H1 (cell line): Measurements from ENCODE around the gene ADD3. TPM values are rescaled to one million over a fixed set of nuclear protein-coding genes. Genes with fewer than 3 reads are reported as not detected.

Experiments
- CTCF ChIA-PET: fragments of 300-600 bp; sonication (Branson Sonifier 250); formaldehyde crosslinking; loops from one replicate; lab custom pipeline; 2021; ENCODE audit not compliant: partially characterized antibody; lab: Charles Lee
- POLR2A ChIA-PET: fragments of 300-600 bp; sonication (Branson Sonifier 250); formaldehyde crosslinking; loops from one replicate; lab custom pipeline; 2021; ENCODE audit warnings: inconsistent platforms; ENCODE audit not compliant: partially characterized antibody; lab: Charles Lee
- DNase-seq, 2 experiments: peaks; one replicate each; pipeline versions ENCODE4 v3.0.0 to v3.0.0-alpha.2; 2010 to 2022; ENCODE audit warnings: low spot score in 2 of 2, low read depth in 1 of 2, mixed read lengths in 1 of 2
- FAIRE-seq: peaks from 2 replicates; lab custom pipeline; 2011; peaks lifted over from hg19 to GRCh38; lab: Jason Lieb, UNC
- H2AFZ ChIP-seq: 2 replicates; pipeline ENCODE4 v1.8.1; 2012; ENCODE audit warnings: low read length, inconsistent platforms
- H2AK5ac ChIP-seq: 2 replicates; pipeline ENCODE4 v1.6.1; 2013; ENCODE audit warnings: low read depth, low read length
- H2BK120ac ChIP-seq: replicated peaks from 2 replicates; pipeline ENCODE3; 2013; ENCODE audit warnings: low read depth, low read length, inconsistent platforms
- H2BK12ac ChIP-seq: 2 replicates; pipeline ENCODE4 v1.6.1; 2013; ENCODE audit warnings: low read depth, low read length
- H2BK15ac ChIP-seq: 2 replicates; pipeline ENCODE4 v1.6.1; 2013; ENCODE audit warnings: low read length
- H2BK20ac ChIP-seq: 2 replicates; pipeline ENCODE4 v1.6.1; 2013; ENCODE audit warnings: low read length
- H2BK5ac ChIP-seq: 2 replicates; pipeline ENCODE4 v1.6.1; 2013; ENCODE audit warnings: low read depth, low read length
- H3K14ac ChIP-seq: 2 replicates; pipeline ENCODE4 v1.6.1; 2013; ENCODE audit warnings: inconsistent platforms; ENCODE audit not compliant: insufficient read length
- H3K18ac ChIP-seq: 2 replicates; pipeline ENCODE4 v1.6.1; 2013; ENCODE audit warnings: low read length; ENCODE audit errors: extremely low read depth
- H3K23ac ChIP-seq: 2 replicates; pipeline ENCODE4 v1.6.1; 2013; ENCODE audit warnings: inconsistent platforms; ENCODE audit not compliant: insufficient read length
- H3K23me2 ChIP-seq: 2 replicates; pipeline ENCODE4 v1.6.1; 2013; ENCODE audit warnings: low read depth, low read length
- H3K27ac ChIP-seq: 2 replicates; pipeline ENCODE4 v1.6.1; 2011; ENCODE audit warnings: low read depth, low read length, inconsistent platforms
- H3K27me3 ChIP-seq, 4 experiments: replicated peaks in 1 of 4; 1 replicate in 1 of 4; 2 replicates in 3 of 4; pipeline versions ENCODE4 v1.6.1 to v1.8.1; 2011 to 2013; ENCODE audit warnings: low read length in 3 of 4, mild to moderate bottlenecking in 3 of 4, inconsistent platforms in 2 of 4, mixed read lengths in 2 of 4, moderate library complexity in 1 of 4; ENCODE audit not compliant: control insufficient read depth in 3 of 4, insufficient read depth in 3 of 4; ENCODE audit errors: extremely low read depth in 1 of 4
- H3K36me3 ChIP-seq, 4 experiments: 2 replicates each; pipeline versions ENCODE4 v1.6.1 to v1.8.1; 2011 to 2013; ENCODE audit warnings: mild to moderate bottlenecking in 4 of 4, low read length in 3 of 4, moderate library complexity in 2 of 4, control low read depth in 1 of 4, inconsistent platforms in 1 of 4; ENCODE audit not compliant: insufficient read depth in 4 of 4, control insufficient read depth in 2 of 4
- H3K4ac ChIP-seq: replicated peaks from 2 replicates; pipeline ENCODE3; 2013; ENCODE audit warnings: low read length, low read depth, mixed read lengths, inconsistent platforms; ENCODE audit not compliant: insufficient read length
- H3K4me1 ChIP-seq, 4 experiments: replicated peaks in 1 of 4; 1 replicate in 1 of 4; 2 replicates in 3 of 4; pipeline versions ENCODE4 v1.6.1 to v1.8.1; 2011 to 2013; ENCODE audit warnings: low read length in 3 of 4, inconsistent platforms in 2 of 4, mixed read lengths in 1 of 4; ENCODE audit not compliant: insufficient read depth in 4 of 4, control insufficient read depth in 3 of 4
- H3K4me2 ChIP-seq, 2 experiments: 2 replicates each; pipeline versions ENCODE4 v1.6.1 to v1.8.1; 2011 to 2013; ENCODE audit warnings: low read depth in 2 of 2, low read length in 2 of 2, control low read depth in 1 of 2, inconsistent platforms in 1 of 2, mild to moderate bottlenecking in 1 of 2; ENCODE audit not compliant: insufficient read depth in 1 of 2
- H3K4me3 ChIP-seq, 4 experiments: fragments of 200-600, 300-600 bp in 1 of 4; sonication (generic), shearing (Covaris generic), sonication (Bioruptor Twin) in 1 of 4; 2 replicates each; pipeline versions ENCODE4 v1.5.1 to v1.8.1; 2011 to 2016; ENCODE audit warnings: low read length in 4 of 4, low read depth in 3 of 4, control low read depth in 2 of 4, inconsistent platforms in 2 of 4, mild to moderate bottlenecking in 2 of 4, mixed read lengths in 1 of 4, moderate library complexity in 1 of 4; ENCODE audit not compliant: insufficient read depth in 2 of 4; ENCODE audit errors: extremely low read depth in 1 of 4
- H3K56ac ChIP-seq: replicated peaks from 2 replicates; pipeline ENCODE3; 2013; ENCODE audit warnings: low read depth, mild to moderate bottlenecking, mixed read lengths, low read length, inconsistent platforms; ENCODE audit not compliant: insufficient read length
- H3K79me1 ChIP-seq: 2 replicates; pipeline ENCODE4 v1.6.1; 2013; ENCODE audit warnings: low read depth, low read length, control low read depth
- H3K79me2 ChIP-seq, 2 experiments: 2 replicates each; pipeline versions ENCODE4 v1.6.1 to v1.8.1; 2012 to 2013; ENCODE audit warnings: low read length in 2 of 2, mild to moderate bottlenecking in 2 of 2, inconsistent platforms in 1 of 2; ENCODE audit not compliant: insufficient read depth in 2 of 2, control insufficient read depth in 1 of 2
- H3K9ac ChIP-seq, 4 experiments: replicated peaks in 1 of 4; 1 replicate in 1 of 4; 2 replicates in 3 of 4; pipeline versions ENCODE4 v1.6.1 to v1.8.1; 2011 to 2013; ENCODE audit warnings: low read depth in 3 of 4, low read length in 3 of 4, control low read depth in 2 of 4, mild to moderate bottlenecking in 2 of 4, moderate library complexity in 2 of 4, inconsistent platforms in 1 of 4; ENCODE audit errors: extremely low read depth in 1 of 4
- H3K9me3 ChIP-seq, 2 experiments: 2 replicates each; pipeline versions ENCODE4 v1.6.1 to v1.8.1; 2012 to 2013; ENCODE audit warnings: mild to moderate bottlenecking in 2 of 2, moderate library complexity in 2 of 2, control low read depth in 1 of 2, inconsistent platforms in 1 of 2, low read depth in 1 of 2, low read length in 1 of 2, mixed read lengths in 1 of 2; ENCODE audit not compliant: insufficient read depth in 2 of 2
- H4K20me1 ChIP-seq, 2 experiments: replicated peaks in 1 of 2; 2 replicates each; pipeline versions ENCODE3 to v1.8.1; 2011 to 2013; ENCODE audit warnings: inconsistent platforms in 2 of 2, low read length in 2 of 2, mild to moderate bottlenecking in 1 of 2; ENCODE audit not compliant: insufficient read depth in 2 of 2, control insufficient read depth in 1 of 2
- H4K5ac ChIP-seq: 2 replicates; pipeline ENCODE4 v1.6.1; 2013; ENCODE audit warnings: low read length, low read depth, mixed read lengths, inconsistent platforms; ENCODE audit not compliant: insufficient read length
- H4K8ac ChIP-seq: 2 replicates; pipeline ENCODE4 v1.8.0; 2013; ENCODE audit warnings: mild to moderate bottlenecking, moderate library complexity, low read length, inconsistent platforms; ENCODE audit not compliant: insufficient read depth; ENCODE audit errors: extremely low read depth
- H4K91ac ChIP-seq: replicated peaks from 2 replicates; pipeline ENCODE3; 2013; ENCODE audit warnings: low read length, mixed read lengths, inconsistent platforms; ENCODE audit not compliant: insufficient read length
- ASH2L ChIP-seq: fragments of 200-600, 300-600 bp; sonication (generic); IDR thresholded peaks from one replicate; pipeline ENCODE4 v1.7.1; 2017; ENCODE audit warnings: low read length
- BACH1 ChIP-seq: IDR thresholded peaks from 2 replicates; pipeline ENCODE4 v1.6.1; 2012; ENCODE audit warnings: low read length, improper control_type of control experiment
- BRCA1 ChIP-seq: IDR thresholded peaks from 2 replicates; pipeline ENCODE4 v1.6.1; 2012; ENCODE audit warnings: low read depth, low read length, improper control_type of control experiment
- EGR1 ChIP-seq: IDR thresholded peaks from 2 replicates; pipeline ENCODE4 v1.6.1; 2011; ENCODE audit warnings: low read depth, low read length, borderline replicate concordance
- HDAC2 ChIP-seq, 2 experiments: fragments of 300-600 bp in 1 of 2; sonication (generic) in 1 of 2; IDR thresholded peaks; 2 replicates each; pipeline ENCODE4 v1.6.1; 2011 to 2012; ENCODE audit warnings: low read depth in 2 of 2, low read length in 2 of 2, mild to moderate bottlenecking in 2 of 2, moderate library complexity in 2 of 2, borderline replicate concordance in 1 of 2, inconsistent platforms in 1 of 2
- HDAC6 ChIP-seq: IDR thresholded peaks from one replicate; pipeline ENCODE4 v1.7.1; 2012; ENCODE audit warnings: low read depth, mild to moderate bottlenecking, inconsistent platforms, low read length, moderate library complexity
- JUN ChIP-seq: IDR thresholded peaks from 2 replicates; pipeline ENCODE4 v1.6.1; 2011; ENCODE audit warnings: low read depth, mild to moderate bottlenecking, improper control_type of control experiment, low read length
- MAX ChIP-seq: IDR thresholded peaks from 2 replicates; pipeline ENCODE4 v1.6.1; 2012; ENCODE audit warnings: inconsistent platforms
- PHF8 ChIP-seq: fragments of 200-600 bp; sonication (generic); conservative IDR thresholded peaks from 2 replicates; pipeline ENCODE4 v1.7.1; 2012; ENCODE audit warnings: low read depth, mild to moderate bottlenecking, inconsistent platforms, low read length, moderate library complexity
- RNF2 ChIP-seq: fragments of 200-900, 300-1000 bp; sonication (generic); IDR thresholded peaks from 2 replicates; pipeline ENCODE4 v1.7.1; 2016; ENCODE audit warnings: borderline replicate concordance, low read depth, mild to moderate bottlenecking, antibody characterized with exemption, low read length; ENCODE audit not compliant: poor library complexity, severe bottlenecking; ENCODE audit errors: missing control alignments
- RXRA ChIP-seq: IDR thresholded peaks from 2 replicates; pipeline ENCODE4 v1.6.1; 2011; ENCODE audit warnings: low read depth, mild to moderate bottlenecking, low read length, moderate library complexity; ENCODE audit not compliant: insufficient read depth
- SRF ChIP-seq: IDR thresholded peaks from 2 replicates; pipeline ENCODE4 v1.6.1; 2011; ENCODE audit warnings: mild to moderate bottlenecking, low read depth, low read length, moderate library complexity
- TAF1 ChIP-seq: IDR thresholded peaks from 2 replicates; pipeline ENCODE4 v1.6.1; 2011; ENCODE audit warnings: mild to moderate bottlenecking, low read depth, low read length
- ZNF274 ChIP-seq: IDR thresholded peaks from 2 replicates; pipeline ENCODE4 v1.7.0; 2012; ENCODE audit warnings: low read length, borderline replicate concordance; ENCODE audit errors: extremely low read depth
- WGBS, 2 experiments: shearing (Covaris generic) in 1 of 2; methylation state at CpG; one replicate each; pipeline versions ENCODE4 v1.1.6 to v1.1.7; 2013 to 2015; ENCODE audit warnings: low lambda C conversion rate in 2 of 2, mixed read lengths in 2 of 2, inconsistent platforms in 1 of 2, low coverage in 1 of 2, missing lambda C conversion rate in 1 of 2; ENCODE audit not compliant: insufficient replicate concordance in 2 of 2, insufficient coverage in 1 of 2, insufficient read length in 1 of 2; ENCODE audit errors: extremely low coverage in 1 of 2, missing lambda C conversion rate in 1 of 2; 5-methylcytosine and 5-hydroxymethylcytosine counted together
- polyA plus RNA-seq, 7 experiments: library from polyadenylated mRNA; depleted of rRNA in 3 of 7; stranded (reverse) in 5 of 7; unstranded in 2 of 7; fragments of >200 nt in 5 of 7; fragments of 200-250 nt in 2 of 7; gene quantifications; 1 replicate in 5 of 7; 2 replicates in 1 of 7; 4 replicates in 1 of 7; pipeline versions ENCODE4 v1.2.1 to v1.2.3, GENCODE V29; 2011 to 2013; ENCODE audit warnings: missing spikeins in 2 of 7, mixed read lengths in 2 of 7
- total RNA-seq: library from RNA; stranded (reverse); fragmentation: NEBNext Ultra II Directional; extraction: Animal tissue kit (Norgen Biotek cat#: 25700); gene quantifications from 2 replicates; pipeline ENCODE4 v1.2.1, GENCODE V29; 2021

The ADD3 gene
- total and polyA plus RNA-seq, 2 of the 8 experiments (the other 6 are each of a cell fraction or from before 2014, with no cell fraction given) = 44.7 to 85.6 TPM

DNA sequence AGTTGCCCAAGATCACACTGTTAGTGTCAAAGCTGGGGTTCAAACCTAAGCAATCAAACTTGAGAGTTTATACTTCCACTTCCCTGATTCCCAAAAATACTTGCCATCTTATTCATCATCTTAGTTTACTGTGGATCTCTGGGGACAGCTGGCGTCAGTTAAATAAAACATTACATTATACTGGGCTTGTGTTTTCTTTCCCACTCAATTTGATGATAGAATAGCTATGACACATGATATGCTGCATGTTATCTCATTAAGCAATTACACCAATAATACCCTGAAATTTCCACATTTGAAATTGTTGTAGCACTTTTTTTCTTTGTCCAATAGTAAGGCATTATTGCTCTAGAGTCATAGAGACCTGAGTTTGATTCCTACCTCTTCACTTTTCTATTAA is 136.7 kb downstream of the ADD3 start:
- Histone ChIP-seq H3K79me1 (no peaks in the 10 kb centered on the region), H3K9me3 (no peaks in the 10 kb centered on the region), H3K4me1 (no peaks in the 10 kb centered on the region), H3K4ac (no peak overlapping the region), H2BK120ac (no peak overlapping the region), H4K8ac (no peak overlapping the region), H3K27ac (no peak overlapping the region), H2BK15ac (no peak overlapping the region), H3K56ac (no peak overlapping the region), H4K5ac (no peak overlapping the region), H2BK5ac (no peak overlapping the region), H4K20me1 (no peaks in the 10 kb centered on the region), H3K14ac (no peak overlapping the region), H3K23me2 (no peaks in the 10 kb centered on the region), H3K27me3 (no peaks in the 10 kb centered on the region; a peak in 1 of 7 replicates), H2BK20ac (no peak overlapping the region), H3K23ac (no peak overlapping the region), H2BK12ac (no peak overlapping the region), H3K4me2 (no peak overlapping the region), H3K9ac (no peak overlapping the region), H3K18ac (no peak overlapping the region), H3K79me2 (no peaks in the 10 kb centered on the region), H3K36me3 (no peaks in the 10 kb centered on the region), H2AK5ac (no peak overlapping the region), H4K91ac (no peak overlapping the region), H3K4me3 (no peak overlapping the region), H2AFZ (no peak overlapping the region)
- TF ChIP-seq EGR1 (no peak), HDAC6 (no peak), JUN (no peak), MAX (no peak), SRF (no peak), ASH2L (no peak), BACH1 (no peak), PHF8 (no peak), RNF2 (no peak), BRCA1 (no peak), RXRA (no peak), TAF1 (no peak), HDAC2 (IDR thresholded peaks at IDR 0.05; ENCODE audit: borderline replicate concordance in 1 of 2, low read depth in 2 of 2, low read length in 2 of 2) (no peak), ZNF274 (no peak)
- ChIA-PET CTCF (interaction anchor here (0.5 to 11.5 kb wide), 13 partner anchors 8 to 261 kb away, joined by 3 to 173 read pairs (median 5); partner anchors contain the start of gene MXI1), POLR2A (interaction anchor here (0.7 to 1.7 kb wide), 3 partner anchors 8 to 142 kb away, joined by 3 to 4 read pairs (median 4); no protein-coding TSS in a partner anchor)
- FAIRE-seq = no peak
- WGBS, 2 experiments = 88% methylated on average over 1 of the region's 1 CpG; no CpG with 5 or more reads in 1 of the 2 experiments
- DNase-seq = no peak
